Uterus (tissue), 2 donors: ENCODE measurements around the gene COL5A1.

ENCODE experiments used
- POLR2A ChIP-seq, 2 donors: fragments of 450-650 bp; IDR thresholded peaks; one replicate each; pipeline ENCODE4 v1.6.1; 2016; ENCODE audit warnings: antibody characterized with exemption in 2 of 2, mild to moderate bottlenecking in 1 of 2, moderate library complexity in 1 of 2
- TF ChIP-seq, protein P1 (sequence below), 4 experiments: fragments of 200-600 bp in 2 of 4; fragments of 450-650 bp in 2 of 4; sonication (generic) in 2 of 4; IDR thresholded peaks; one replicate each; pipeline ENCODE4 v1.5.1; 2016 to 2019; ENCODE audit warnings: antibody characterized with exemption in 4 of 4, mild to moderate bottlenecking in 2 of 4, moderate library complexity in 1 of 4

DNA sequence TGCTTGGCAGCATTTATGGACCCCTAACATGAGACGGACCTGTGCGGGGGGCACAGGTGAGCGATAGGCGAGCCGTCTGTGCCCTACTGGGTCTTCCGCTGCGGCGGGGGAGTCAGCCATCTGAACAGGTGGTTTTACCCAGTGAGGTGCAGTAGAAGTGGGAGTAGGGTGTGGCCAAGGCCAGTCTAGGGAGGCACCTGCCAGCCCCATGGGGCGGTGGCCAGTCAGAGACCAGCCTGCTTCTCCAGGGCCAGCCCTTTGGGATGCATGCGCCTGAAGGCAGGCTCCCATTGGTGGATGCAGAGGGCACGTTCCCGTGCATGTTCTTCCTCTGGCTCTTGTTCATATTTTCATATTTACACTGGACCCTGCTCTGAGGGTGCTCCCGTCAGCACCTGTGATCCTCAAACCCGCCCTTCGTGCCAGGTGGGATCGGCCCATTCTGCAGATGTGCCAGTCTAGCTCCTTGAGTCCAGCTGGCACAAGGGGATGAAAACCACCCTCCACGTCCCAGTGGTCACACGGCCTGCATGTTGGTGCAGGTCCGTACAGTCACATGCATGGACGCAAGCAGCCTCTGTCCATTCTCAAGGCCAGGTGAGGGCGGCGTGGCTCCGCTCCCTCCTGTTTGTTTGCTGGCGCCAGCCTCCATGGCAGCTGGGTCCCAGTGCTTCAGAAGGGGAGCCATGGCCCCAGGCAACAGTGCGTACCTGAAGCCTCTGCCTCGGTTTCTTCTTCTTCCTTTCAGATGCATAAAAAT, 9.0 kb downstream of the COL5A1 start:
- TF ChIP-seq, protein P1, sequence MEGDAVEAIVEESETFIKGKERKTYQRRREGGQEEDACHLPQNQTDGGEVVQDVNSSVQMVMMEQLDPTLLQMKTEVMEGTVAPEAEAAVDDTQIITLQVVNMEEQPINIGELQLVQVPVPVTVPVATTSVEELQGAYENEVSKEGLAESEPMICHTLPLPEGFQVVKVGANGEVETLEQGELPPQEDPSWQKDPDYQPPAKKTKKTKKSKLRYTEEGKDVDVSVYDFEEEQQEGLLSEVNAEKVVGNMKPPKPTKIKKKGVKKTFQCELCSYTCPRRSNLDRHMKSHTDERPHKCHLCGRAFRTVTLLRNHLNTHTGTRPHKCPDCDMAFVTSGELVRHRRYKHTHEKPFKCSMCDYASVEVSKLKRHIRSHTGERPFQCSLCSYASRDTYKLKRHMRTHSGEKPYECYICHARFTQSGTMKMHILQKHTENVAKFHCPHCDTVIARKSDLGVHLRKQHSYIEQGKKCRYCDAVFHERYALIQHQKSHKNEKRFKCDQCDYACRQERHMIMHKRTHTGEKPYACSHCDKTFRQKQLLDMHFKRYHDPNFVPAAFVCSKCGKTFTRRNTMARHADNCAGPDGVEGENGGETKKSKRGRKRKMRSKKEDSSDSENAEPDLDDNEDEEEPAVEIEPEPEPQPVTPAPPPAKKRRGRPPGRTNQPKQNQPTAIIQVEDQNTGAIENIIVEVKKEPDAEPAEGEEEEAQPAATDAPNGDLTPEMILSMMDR (IDR thresholded peaks at IDR 0.05): no peak
- no peak for TF ChIP-seq POLR2A (IDR thresholded peaks at IDR 0.05)
